ENCODE measurements around the gene CTBS.

Gene CTBS

DNA sequence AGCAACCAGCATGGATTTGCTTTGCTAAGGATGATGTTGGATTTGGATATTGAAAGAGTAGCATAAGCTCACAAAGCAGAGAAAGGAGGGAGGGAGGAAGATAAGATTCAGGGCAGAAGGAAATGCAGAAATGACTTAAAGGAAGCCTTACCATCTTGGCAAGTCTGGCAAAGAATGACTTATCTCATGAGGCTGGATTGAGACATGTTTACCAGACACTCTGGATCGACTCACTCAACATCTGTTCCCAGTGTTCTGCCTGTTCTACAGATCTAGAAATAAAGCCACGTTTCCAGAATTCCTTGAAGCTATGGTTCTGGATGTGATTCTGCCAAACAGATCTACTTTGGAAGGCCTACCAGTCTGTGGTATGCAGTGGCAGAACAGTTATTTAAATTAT, 38.8 kb upstream of the CTBS start:
- TF ChIP-seq, protein P1, sequence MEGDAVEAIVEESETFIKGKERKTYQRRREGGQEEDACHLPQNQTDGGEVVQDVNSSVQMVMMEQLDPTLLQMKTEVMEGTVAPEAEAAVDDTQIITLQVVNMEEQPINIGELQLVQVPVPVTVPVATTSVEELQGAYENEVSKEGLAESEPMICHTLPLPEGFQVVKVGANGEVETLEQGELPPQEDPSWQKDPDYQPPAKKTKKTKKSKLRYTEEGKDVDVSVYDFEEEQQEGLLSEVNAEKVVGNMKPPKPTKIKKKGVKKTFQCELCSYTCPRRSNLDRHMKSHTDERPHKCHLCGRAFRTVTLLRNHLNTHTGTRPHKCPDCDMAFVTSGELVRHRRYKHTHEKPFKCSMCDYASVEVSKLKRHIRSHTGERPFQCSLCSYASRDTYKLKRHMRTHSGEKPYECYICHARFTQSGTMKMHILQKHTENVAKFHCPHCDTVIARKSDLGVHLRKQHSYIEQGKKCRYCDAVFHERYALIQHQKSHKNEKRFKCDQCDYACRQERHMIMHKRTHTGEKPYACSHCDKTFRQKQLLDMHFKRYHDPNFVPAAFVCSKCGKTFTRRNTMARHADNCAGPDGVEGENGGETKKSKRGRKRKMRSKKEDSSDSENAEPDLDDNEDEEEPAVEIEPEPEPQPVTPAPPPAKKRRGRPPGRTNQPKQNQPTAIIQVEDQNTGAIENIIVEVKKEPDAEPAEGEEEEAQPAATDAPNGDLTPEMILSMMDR (IDR thresholded peaks at IDR 0.05) = no peak

DNA sequence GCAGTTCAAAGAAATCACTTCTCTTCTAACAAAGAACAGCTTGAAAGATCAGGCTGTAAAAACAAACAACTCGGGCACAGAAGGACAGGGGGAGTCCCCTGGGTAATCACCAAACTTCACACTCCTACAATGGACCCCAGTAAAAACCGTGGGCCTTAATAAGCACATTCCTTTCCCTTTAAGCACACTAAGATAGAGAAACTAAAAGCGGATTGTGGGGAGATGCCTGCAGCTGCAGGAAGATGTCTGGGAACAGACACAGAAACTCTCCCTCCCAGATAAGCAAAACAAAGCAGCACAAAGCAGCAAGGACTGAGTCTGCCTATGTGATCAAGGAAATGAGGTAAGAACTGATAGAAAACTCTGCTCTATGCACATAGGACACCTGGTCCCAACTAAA, 37.6 kb upstream of the CTBS start:
- TF ChIP-seq, protein P1 (IDR thresholded peaks at IDR 0.05) = no peak

GRCh38 chr1:84611091-84611490, 36.9 kb upstream of the CTBS start:
- TF ChIP-seq, protein P1 (IDR thresholded peaks at IDR 0.05) = no peak

DNA sequence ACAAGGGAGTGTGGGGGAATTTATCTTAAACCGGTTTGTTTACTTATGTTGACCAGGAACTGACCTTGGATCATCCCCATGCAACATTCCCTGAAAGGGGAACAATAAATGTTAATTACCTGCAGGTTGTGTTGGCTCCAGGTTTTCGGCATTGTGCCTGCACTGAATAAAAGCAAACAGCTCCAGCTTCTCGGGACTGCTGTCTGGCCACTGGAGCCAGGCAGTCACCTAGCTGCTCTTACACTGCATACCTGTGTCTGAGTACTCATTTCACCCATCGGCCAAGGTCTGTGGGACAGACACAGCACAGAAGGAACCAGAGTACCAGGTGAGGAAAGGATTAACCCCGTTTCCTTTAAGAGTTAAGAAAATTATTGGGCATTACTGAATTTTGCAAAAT, 32.7 kb upstream of the CTBS start:
- TF ChIP-seq, protein P1 (IDR thresholded peaks at IDR 0.05) = no peak

GRCh38 chr1:84605157-84605556, 30.9 kb upstream of the CTBS start:
- TF ChIP-seq, protein P1 (IDR thresholded peaks at IDR 0.05) = no peak

DNA sequence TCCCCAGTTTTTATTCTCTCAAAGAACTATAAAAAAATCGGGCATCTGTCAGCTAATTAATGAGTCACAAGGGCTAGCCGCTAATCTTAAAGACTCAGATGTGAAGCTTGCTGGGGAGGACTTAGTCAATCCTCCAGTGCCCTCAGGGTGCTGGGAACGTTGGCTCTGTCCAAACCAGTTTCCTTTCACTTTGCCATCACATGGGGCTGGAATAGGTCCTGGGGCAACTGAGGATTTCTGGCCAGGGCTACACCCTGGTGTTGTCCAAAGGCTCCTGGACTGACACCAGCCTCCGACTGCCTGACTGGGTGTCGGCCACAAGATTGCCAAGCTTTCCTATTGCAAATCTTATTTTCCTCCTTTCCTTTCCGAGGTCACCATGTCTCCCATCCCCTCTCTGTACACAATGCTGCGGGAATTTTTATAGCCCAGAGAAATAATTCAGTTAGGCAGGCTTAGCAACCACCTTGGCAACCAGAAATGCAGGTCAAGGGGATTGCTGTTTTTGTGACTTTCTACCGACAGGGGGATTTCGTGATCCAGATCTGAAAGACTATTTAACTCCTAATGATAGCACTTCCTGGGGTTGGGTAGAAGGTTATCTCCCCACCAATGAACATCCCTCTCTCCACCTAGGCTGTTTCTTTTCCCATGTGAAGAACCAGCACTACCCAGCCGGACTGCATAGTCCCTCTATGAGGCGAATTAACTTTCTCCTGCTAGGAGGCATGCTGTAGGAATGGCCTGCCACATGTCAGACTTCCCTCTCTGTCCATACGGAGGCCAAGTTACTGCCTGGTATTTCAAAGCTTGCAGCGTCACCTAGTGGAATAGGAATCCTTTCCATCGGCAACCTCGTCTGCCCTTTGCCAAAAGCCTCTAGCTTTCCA, 29.9 kb upstream of the CTBS start:
- TF ChIP-seq, protein P1 (IDR thresholded peaks at IDR 0.05) = no peak

- TF ChIP-seq, protein P1 (IDR thresholded peaks at IDR 0.05) = no peak
These were observed 29.0 kb upstream of the CTBS start for GRCh38 chr1:84603223-84603622.

Measured in LNCAP (cell line).